Measurements from ENCODE around the gene SCRN1.

Gene SCRN1

DNA sequence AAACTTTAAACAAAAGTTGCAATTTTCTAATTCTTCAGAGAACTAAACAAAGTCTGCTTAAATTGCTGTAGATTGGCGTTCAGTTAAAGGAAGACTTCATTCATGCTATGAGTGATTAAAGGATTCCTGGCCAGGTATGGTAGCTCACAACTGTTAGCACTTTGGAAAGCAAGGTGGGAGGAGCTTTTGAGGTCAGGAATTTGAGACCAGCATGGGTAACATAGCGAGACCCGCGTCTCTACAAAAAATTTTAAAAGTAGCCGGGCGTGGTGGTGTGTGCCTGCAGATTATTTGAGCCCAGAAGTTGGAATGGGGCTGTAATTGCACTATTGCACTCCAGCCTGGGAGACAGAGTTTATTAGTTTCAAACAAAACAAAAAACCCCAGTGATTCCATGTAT is 13.5 kb upstream of the SCRN1 start:
- no peak for DNase-seq

DNA sequence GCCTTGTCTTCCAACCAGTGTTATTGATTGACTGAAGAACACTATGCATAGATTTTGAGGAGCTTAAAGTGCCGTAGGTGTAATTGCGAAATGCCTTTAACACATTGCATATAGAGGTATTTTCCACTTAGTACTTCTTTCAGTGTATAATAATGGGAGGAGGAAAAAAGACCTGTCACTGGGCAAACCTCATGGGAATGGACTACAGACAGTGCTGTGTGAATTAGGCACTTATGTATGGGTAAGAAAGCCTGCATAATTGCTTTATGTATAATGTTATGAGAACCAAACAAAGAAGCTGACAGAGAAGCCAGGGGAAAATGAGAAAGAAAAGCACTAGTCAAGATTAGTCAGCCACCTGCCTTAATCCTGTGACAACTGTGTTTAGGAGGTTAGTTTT is 12.4 kb upstream of the SCRN1 start:
- no peak for DNase-seq

DNA sequence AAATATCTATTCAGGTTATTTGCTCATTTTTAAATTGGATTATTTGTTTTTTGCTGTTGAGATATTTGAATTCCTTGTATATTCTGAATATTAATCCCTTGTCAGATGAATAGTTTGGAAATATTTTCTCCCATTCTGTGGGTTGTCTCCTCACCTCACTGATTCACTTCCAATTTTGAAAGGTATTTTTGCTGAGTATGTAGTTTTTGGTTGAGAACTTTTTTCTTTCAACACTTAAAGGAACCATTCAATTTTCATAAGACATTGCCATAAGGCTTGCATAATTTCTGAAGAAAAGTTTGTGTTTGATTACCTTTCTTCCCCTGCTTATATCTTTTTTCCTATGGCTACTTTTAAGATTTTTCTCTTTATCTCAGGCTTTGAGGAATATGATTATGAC is 8.9 kb upstream of the SCRN1 start:
- DNase-seq, result no peak

DNA sequence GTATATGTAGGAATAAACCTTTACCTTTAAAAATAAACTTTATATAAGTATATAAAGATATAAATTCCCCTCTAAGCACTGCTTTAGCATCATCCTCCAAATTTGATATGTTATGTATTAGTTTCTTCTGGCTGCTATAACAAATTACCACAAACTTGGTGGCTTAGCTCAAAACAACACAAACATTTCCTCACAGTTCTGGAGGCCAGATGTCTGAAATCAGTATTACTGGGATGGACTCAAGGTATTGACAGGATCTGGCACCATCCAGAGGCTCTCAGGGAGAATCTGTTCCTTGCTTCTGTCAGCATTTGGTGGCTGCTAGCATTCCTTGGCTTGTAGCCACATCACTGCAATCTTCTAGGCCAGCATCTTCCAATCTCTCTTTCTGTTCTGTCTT is 6.7 kb upstream of the SCRN1 start:
- no peak for DNase-seq

DNA sequence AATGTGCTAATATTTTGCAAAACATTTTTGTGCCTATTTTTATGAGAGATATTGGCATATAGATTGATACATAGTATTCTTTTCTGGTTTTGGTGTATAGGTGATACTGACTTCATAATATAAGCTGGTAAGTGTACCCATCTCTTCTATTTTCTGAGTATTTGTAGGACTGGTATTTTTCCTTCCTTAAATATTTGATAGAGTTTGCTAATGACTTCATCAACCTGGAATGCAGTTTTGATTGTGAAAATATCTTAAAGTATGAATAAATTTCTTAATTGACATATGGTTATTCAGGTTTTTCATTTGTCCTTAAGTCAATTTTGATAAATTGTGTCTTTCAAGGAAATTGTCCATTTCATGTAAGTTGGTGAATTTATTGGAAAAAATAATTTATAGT is 6.1 kb upstream of the SCRN1 start:
- DNase-seq, result no peak

DNA sequence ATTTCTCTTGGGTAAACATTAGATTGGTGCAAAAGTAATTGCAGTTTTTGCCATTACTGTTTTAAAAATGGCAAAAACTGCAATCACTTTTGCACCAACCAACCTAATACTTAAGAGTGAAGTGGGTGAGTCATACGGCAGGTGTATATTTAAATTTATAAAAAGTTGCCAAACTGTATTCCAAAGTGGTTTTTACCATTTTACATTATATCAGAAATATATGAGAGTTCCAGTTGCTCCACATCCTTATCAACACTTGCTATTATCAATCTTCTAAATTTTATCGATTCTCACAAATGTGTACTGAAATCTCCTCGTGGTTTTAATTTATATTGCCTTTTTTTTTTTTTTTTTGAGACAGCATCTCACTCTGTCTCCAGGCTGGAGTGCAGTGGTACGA is 3.5 kb upstream of the SCRN1 start:
- DNase-seq, result no peak

DNA sequence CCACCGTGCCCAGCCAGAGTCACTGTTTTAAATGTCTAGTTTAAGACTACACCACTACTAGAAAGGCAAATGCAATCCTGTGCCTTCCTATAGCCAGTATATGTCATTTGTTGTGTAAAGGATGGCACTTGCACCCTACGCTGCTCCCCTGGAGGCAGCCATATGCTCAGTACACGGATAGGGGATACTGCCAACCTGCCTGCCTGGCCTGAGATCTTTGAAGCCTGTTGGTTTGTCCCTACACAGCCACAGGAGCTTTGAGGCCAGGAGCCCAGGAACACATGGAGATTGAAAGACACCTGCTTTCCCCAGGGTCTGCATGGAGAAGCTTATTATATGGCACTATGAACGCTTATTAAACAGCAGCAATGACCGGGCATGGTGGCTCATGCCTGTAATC is 2.3 kb upstream of the SCRN1 start:
- DNase-seq, result no peak

DNA sequence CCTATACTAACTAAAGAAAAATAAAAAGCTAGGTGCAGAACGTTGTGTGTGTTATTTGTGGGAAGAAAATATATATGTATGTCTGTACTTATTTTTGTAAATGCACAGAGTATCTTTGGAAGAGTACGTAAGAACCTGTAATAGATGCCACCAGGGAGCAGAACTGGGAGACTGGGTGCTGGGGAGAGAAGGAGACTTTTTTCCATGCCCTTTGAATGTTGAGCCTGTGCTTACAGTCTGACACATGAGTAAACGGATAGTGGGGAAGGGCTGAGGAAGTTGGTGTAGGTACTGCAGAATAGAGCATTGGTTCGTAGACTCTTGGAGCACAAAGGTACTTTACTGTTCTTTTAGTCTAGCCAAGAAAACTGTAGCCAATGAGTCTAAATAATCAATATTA is 1.3 kb upstream of the SCRN1 start:
- no peak for DNase-seq

DNA sequence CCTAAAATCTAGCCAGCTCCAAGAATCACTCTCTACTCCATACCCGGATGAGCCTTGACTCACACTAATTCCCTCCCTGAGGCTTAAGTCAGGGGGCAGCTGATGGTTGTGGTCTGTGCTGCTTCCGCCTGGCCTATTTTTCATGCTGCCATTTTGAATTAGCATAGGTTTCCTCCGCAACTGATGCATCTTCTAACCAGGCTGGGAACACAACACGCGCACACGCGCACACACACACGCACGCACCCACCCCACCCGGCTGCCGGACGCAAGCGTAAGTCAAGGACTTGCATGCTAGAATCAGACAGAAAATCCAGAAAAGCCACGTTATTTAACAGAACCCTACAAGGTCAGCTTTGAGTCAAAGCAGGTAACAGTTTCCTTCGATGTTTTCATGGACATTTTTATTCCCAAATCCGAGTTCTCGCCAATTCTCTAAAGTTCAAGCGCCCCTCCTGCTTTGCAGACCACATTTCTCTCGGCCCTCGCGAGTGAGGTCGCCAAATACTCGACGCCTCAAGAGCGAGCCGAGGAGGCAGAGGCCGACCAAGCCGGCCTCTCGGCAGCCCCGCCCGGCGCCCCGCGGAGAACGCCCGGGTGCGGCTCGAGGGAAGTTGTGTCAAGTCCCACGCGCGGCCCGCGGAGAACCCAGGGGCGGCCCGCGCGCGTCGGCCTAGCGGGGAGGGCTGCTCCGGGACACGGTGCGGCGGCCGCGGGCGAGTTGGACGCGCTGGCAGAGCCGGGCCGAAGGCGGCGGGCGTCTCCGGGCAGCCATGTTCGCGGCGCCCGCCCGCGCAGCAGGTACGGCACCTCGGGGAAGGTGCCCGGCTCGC is 961 bp downstream of the SCRN1 start:
- peak in 1 of 2 experiments; percentile 3 for DNase-seq

DNA sequence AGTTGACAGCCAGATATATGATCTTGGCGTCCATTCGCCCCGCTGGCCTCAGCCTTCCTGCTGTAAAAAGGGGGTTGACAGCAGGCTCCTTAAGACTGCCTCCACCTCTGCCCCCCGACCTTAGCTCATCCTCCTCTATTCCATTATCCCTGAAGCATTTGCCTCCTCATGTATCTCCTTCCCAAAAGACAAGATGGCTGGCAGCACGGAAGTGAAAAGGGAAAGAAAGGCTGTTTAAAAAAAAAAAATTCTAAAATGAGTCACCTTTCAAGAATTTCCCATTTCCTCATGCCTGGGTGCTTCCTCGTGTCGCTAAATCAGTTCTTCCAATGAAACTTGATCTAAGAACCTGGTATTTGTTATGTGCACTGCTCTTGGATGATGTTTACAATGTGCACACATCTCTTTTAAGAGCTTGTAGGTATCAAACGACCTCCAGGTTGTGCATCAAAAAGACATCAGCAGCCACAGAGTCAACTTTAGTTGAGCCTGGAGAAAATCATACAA is 1.7 kb downstream of the SCRN1 start:
- no peak for DNase-seq

DNA sequence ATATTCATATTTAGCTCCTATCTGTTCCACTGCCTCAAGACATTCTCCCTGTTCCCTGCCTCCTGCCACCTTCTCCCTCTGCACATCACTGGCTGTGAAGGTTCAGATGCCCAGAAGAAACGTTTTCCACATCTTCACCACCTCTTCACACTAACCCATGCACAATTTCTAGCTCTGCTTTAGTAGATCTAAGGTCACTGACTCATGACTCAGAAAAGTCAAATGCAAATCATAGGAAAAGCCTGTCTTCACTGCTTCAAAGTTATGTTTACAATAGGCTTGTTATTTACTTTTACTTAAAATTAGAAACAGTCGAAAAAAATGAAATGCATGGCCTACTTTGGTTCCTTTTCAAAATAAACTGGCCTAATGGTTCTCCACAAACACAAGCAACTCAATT is 2.5 kb downstream of the SCRN1 start:
- no peak for DNase-seq

DNA sequence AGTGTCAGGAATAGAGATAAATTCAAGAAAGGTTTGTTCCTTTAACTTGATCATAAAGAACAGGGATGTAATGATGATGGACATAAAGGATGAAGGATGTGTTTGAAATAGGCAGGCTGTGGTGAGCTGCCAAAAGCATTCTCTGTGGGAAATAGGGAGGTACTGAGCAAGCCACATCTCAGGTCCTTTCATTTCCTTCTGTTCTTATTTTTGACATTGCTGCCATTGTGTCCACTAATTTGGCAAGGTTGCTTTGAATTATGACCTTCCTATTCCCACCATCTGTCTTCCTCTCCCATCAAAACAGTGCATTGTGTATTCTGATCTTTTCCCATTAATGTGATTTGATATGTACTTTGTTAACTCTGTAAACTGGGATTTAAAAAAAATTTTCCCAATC is 9.4 kb downstream of the SCRN1 start:
- no peak for DNase-seq

DNA sequence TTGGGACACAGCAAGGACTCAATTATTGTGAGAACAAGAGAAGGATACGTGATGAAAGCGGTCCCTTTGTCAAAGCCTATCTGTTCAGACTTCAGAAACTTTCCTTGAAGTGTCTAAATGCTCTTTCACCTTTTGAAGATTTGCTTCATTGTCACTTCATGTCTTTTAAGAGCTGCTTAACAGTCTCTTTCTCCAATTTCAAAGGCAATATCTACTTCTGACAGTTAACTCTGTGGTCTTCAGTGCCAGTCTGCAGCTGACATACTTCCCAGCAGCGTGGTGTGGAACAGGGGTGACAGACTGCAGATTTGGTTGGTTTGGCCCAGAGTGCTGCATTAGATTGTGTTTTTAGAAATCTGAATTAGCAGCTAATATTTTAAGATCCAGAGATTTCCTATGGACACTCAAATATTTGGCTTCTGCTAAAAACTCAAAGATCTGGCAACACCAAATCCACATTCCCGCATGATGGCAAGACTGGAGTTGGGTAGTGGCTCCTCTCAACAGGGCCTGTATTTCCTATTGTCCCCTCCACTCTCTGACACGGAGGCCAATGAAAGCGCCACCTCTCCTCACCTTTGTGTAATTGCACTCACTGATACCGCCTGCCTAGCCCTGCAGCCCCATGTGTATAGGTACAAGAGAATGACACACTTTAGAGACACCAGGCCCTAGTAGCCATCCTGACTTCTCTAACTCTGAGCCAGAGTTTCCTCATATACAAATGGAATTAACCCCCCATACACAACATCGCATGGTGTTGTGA is 11.5 kb downstream of the SCRN1 start:
- DNase-seq, result no peak

DNA sequence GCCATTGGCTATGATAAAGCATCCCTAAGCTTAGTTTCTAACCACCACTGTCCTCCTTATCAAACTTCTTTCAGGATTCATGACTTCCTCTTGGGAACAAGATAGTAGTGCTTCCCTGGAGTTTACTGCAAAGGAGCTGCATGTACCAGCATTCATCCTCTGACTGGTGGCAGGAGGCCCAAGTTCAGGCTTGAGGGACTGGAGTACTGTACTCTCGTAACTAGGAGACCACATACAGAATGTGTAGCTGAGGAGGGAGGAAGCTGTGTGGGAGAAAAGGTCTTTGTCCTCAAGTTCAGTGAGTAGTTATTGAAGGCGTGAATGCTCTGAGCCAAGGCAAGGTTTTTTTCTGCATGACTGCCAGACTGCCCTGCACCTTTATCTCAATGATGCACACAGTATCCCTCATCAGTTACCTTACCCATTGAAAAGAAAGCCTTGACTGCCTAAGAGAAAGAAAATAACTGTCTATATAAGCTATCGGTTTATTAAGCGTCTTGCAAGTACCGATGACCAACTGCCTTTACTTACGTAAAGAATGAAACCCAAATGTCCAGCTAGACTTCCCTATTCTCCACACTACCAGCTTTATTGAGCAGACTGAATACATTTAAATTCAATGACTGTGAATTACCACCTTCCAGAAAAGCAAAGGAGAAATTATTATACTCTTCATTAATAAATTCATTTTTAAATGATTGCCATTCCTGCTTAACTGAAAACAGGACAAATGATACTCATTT is 12.8 kb downstream of the SCRN1 start:
- no peak for DNase-seq

DNA sequence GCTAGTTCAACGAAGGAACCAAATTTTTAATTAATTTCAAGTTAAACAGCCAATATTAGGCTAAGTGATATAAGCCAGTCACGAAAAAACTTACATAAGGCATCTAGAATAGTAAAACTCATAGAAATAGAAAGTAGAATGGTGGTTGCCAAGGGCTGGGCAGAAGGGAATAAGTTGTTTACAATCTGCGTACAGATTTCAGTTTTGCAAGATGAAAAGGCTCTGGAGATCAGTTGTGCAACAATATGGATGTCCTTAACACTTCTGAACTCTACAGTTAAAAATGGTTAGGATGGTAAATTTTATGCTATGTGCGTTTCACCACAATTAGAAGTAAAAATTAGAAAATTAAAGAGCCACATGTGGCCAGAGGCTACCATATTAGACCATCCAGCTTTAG is 13.3 kb downstream of the SCRN1 start:
- no peak for DNase-seq

DNA sequence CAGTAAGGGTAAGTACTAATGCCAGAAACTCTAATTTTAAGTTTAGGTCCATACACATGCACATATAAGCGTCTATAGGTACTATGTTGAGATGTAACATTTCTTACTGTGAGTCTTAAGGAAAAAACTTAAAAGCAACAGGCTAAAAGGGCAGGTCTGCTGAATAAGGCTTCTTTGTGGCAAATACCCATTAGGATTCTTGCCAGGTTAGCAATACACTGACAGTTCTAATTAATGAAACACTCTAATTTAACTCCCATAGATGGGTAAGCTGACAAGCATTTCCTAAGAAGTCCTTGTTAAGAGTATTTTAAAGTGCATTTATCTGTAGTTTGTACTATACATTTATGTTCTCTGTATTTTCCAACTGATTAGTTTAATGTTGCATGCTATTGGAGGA is 14.0 kb downstream of the SCRN1 start:
- no peak for DNase-seq

DNA sequence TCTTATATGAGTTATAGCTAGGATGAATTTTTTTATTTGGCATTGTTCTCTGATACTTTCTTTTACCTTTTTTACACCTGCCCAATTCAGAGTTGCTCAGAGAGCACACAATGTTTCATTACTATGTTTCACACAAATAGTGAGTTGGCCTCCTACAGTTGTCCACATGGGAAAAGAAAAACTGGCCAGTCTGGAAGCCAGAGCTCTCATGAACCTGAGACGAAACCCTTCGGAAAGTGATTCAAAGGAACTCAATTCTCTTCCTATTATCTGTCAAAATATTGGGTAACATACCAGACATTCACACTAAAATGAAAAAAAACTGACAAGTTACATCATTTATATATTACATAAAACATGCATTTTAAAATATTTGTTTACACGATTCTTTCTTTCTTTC is 15.3 kb downstream of the SCRN1 start:
- no peak for DNase-seq

DNA sequence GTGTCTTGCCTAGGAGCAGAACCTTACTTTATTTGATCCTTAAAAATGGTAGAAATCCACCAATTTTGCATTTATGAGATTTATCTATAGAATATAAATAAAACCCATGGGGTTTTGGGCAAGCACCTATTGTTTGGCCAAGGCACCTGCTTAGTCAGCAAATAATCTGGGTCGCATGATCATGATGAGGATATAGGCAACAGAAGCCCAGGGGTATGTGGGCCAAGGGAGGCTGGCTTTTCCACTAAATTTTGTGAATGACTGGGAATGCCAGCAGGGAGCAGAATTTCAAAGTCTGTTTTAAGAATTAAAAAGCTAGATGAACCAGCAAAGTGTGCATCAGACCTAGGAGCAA is 17.3 kb downstream of the SCRN1 start:
- no peak for DNase-seq

DNA sequence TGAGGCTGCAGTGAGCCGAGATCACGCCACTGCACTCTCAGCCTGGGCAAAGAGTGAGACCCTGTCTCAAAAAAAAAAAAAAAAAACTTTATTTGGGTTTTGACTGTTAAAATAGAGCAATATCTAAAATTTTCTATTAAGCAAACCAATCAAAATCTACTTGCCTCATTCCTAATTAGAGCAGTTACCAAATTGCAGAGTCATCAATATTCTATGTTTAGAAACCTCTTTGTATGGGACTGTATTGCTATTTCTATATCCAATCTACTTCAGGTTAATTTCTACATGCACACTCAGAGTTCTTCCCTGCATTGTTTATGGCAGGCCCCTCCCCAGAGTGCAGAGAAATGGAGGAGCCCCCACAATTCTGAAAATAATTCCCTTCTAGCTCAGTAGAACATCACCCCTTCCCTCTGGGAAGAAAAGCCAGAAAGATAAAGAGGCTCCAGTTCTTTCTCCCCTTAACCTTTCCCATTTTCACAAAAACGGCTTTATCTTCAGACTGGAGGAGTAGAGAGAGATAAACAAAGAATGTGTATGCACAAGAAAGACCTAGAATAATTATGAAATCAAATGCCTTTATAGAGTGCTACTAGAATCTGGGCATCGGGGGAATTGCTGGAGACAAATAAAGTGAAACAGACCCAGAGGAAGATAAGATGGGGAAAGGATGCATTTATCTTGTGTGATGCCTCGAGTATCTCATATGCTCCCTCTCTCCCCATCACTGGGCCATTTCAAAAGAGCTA is 17.9 kb downstream of the SCRN1 start:
- no peak for DNase-seq

DNA sequence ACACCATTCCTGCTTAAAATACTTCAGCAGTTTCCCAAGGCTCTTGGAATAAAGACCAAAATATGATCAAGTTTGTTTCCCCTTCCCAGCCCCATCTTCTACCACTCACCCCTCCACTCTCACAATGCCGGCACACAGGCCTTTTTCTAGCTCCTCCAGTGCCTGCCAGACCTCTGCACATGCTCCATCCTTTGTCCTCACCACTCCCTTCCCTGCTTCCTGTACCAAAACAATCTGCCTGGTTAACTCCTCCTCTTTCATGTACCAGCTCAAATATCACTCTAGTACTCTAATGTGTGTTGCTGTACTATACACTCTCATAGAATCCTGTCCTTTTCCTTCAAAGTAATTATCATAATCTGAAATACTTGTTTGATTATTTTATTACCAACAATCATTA is 19.4 kb downstream of the SCRN1 start:
- DNase-seq, result no peak

DNA sequence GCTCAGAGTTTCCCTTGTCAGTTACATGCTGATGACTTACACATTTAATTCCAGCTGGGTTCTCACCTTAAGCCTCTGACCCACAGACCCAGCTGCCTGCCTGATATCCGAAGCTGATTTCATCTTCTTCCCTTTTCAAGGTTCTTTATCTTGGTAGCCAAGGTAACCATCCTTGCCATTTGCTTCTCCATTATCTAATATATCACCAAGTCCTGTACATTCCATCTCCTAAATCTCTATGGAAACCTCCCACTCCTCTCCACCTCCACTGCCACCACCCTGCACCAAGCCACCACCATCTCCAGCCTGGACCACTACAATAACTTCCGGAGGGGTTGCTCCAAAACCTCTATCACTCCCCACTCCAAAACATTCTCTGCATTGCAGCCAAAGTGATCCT is 19.9 kb downstream of the SCRN1 start:
- DNase-seq, result no peak

DNA sequence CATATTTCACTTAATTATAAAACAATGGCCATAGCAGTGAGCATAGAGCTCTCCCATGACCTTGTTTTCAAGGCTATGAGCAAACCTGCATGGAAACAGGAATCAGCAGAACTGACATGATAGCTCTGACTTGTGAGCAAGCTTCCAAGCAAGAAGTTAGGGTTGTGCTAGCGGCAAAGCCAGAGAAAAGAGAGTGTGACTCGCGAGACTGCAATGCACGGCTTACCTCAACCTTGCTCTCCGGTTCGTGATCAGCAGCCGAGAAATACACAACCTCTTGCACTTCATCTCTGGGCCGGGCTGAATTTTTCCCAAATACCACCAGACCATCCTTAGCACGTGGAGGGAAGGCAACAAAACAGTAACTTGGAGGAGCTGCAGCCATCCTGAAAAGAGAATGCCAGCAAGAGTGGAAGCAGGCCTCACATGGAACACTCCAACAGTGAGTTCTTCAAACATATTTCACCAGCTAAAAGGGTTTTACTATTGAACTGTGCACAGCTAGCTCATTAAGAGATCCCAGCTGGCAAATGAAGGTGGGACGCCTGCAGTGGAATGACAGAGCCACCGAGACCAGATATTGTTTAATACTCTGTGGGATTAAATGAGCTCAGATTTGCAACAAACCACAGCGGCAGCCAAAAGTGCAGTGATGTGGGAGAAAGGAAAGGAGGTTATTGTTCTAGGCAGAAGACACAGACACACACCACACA is 20.8 kb downstream of the SCRN1 start:
- no peak for DNase-seq
